Measurements from ENCODE around the gene YIPF4. TPM values are rescaled to one million over a fixed set of nuclear protein-coding genes. Genes with fewer than 3 reads are reported as not detected.
A peak's percentile ranks its signal among the peaks of the same experiment; 100 is the strongest.
"Not testable (repeated sequence)": the region's sequence is repeated elsewhere in the genome, so short reads cannot be mapped to it uniquely, and the experiment has no call there.

The YIPF4 gene
- total RNA-seq, 2 experiments from 2014 or later = 32.1 to 40.5 TPM

DNA sequence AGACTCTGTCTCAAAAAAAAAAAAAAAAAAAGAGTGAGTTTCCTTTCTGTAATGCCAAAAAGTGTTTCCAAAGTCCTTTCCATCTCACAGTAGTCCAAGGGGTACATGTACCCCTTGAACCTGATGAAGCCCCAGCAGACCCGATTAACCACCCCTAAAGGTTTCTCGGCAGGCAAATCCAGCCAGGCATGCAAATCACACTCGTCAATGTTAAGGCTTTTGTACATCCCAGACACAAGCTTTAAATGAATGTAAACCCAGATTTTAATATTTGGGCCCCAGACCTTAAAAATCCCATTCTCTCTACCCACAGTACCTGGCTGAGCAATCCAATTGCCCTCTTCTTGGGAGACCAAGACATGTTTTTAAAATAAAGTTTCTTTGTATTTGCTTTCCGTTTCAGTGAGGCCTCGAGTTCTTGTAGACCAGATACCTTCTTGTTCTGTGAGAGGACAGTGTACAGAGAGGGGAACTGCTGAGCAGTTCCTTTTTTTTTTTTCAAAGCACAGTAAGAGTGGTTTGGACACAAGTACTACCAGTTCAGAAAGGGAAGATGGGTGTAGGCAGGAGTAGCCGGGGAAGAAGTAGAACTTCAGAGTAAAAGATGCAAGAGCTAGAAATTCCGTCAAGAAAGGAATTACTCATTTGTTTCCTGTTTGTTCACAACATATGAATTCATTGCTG lies 13.1 kb upstream of the YIPF4 start, which contains the start of gene NLRC4:
TSS of gene NLRC4 (minus strand) at position 465 of the 684 bp plus-strand sequence. CDS start 8,111 bp downstream, outside the sequence.
- intact Hi-C loops (cut with micrococcal nuclease) = no loop called here
- ChIA-PET CTCF (no interaction called here), POLR2A (no interaction called here)
- Mint-ChIP-seq H3K9me3 (no peaks in the 10 kb centered on the region), H3K4me3 (no peak within 1 kb of the TSS), H3K36me3 (ENCODE audit: low read depth) (no peaks in the 10 kb centered on the region), H3K27me3 (peaks cover 4% of the 10 kb centered on the region), H3K27ac (peak within 1 kb of the TSS; percentile 57), H3K4me1 (ENCODE audit: low read depth) (peaks cover 2% of the 10 kb centered on the region)
- TF ChIP-seq, protein P1, sequence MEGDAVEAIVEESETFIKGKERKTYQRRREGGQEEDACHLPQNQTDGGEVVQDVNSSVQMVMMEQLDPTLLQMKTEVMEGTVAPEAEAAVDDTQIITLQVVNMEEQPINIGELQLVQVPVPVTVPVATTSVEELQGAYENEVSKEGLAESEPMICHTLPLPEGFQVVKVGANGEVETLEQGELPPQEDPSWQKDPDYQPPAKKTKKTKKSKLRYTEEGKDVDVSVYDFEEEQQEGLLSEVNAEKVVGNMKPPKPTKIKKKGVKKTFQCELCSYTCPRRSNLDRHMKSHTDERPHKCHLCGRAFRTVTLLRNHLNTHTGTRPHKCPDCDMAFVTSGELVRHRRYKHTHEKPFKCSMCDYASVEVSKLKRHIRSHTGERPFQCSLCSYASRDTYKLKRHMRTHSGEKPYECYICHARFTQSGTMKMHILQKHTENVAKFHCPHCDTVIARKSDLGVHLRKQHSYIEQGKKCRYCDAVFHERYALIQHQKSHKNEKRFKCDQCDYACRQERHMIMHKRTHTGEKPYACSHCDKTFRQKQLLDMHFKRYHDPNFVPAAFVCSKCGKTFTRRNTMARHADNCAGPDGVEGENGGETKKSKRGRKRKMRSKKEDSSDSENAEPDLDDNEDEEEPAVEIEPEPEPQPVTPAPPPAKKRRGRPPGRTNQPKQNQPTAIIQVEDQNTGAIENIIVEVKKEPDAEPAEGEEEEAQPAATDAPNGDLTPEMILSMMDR (IDR thresholded peaks at IDR 0.05) = no peak
- ATAC-seq = peak; percentile 24
- DNase-seq = no peak

- Mint-ChIP-seq H3K27ac (no peak overlapping the region), H3K4me3 (no peak overlapping the region), H3K36me3 (ENCODE audit: low read depth) (no peaks in the 10 kb centered on the region), H3K4me1 (ENCODE audit: low read depth) (no peaks in the 10 kb centered on the region), H3K9me3 (no peaks in the 10 kb centered on the region), H3K27me3 (peaks cover 2% of the 10 kb centered on the region)
- ChIA-PET POLR2A (no interaction called here), CTCF (no interaction called here)
- no peak for DNase-seq
- TF ChIP-seq, protein P1 (IDR thresholded peaks at IDR 0.05) = no peak
- intact Hi-C loops (cut with micrococcal nuclease) = no loop called here
- ATAC-seq = no peak
Measured at GRCh38 chr2:32271063-32271462, 6.6 kb upstream of the YIPF4 start.

DNA sequence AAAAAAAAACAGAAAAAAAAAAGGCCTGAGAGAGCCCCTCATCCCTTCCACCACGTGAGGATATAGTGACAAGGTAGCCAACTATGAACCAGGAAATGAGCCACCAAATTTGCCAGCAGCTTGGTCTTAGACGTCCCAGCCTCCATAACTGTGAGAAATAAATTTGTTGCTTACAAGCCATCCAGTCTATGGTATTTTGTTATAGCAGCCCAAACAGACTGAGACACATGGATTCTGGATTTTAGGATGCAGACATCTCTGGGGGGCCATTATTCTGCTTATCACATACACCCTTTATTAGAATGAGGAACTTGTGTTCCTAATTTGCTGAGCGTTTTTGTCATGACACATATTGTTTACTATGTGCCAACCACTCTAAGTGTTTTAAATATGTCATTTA lies 5.4 kb upstream of the YIPF4 start:
- ATAC-seq = no peak
- TF ChIP-seq, protein P1 (IDR thresholded peaks at IDR 0.05) = no peak
- no peak overlapping the region for H3K4me3 Mint-ChIP-seq
- POLR2A ChIA-PET = no interaction called here
- H3K27ac Mint-ChIP-seq = no peak overlapping the region
- DNase-seq = no peak
- no peaks in the 10 kb centered on the region for H3K9me3 Mint-ChIP-seq
- CTCF ChIA-PET = no interaction called here
- peaks cover 5% of the 10 kb centered on the region for H3K4me1 Mint-ChIP-seq (ENCODE audit: low read depth)
- peaks cover 2% of the 10 kb centered on the region for H3K27me3 Mint-ChIP-seq
- intact Hi-C loops (cut with micrococcal nuclease) = no loop called here
- H3K36me3 Mint-ChIP-seq (ENCODE audit: low read depth) = no peaks in the 10 kb centered on the region

- ChIA-PET CTCF (no interaction called here), POLR2A (no interaction called here)
- Mint-ChIP-seq H3K9me3 (no peaks in the 10 kb centered on the region), H3K27ac (no peak overlapping the region), H3K4me3 (no peak overlapping the region), H3K4me1 (ENCODE audit: low read depth) (peaks cover 12% of the 10 kb centered on the region), H3K36me3 (ENCODE audit: low read depth) (peaks cover 1% of the 10 kb centered on the region), H3K27me3 (no peaks in the 10 kb centered on the region)
- TF ChIP-seq, protein P1 (IDR thresholded peaks at IDR 0.05) = no peak
- DNase-seq (no peak), ATAC-seq (no peak)
- intact Hi-C loops (cut with micrococcal nuclease) = no loop called here
Measured at GRCh38 chr2:32274289-32274688, 3.4 kb upstream of the YIPF4 start.

DNA sequence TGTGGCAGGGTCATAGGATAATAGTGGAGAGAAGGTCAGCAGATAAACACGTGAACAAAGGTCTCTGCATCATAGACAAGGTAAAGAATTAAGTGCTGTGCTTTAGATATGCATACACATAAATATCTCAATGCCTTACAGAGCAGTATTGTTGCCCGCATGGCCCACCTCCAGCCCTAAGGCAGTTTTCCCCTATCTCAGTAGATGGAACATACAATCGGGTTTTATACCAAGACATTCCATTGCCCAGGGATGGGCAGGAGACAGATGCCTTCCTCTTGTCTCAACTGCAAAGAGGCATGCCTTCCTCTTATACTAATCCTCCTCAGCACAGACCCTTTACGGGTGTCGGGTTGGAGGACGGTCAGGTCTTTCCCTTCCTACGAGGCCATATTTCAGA lies 1.9 kb upstream of the YIPF4 start:
- ATAC-seq; H3K9me3 Mint-ChIP-seq; POLR2A ChIA-PET; H3K27me3 Mint-ChIP-seq; H3K27ac Mint-ChIP-seq; intact Hi-C loops (cut with micrococcal nuclease); DNase-seq; H3K36me3 Mint-ChIP-seq (ENCODE audit: low read depth); H3K4me3 Mint-ChIP-seq; CTCF ChIA-PET: not testable (repeated sequence)
- peaks cover 19% of the 10 kb centered on the region for H3K4me1 Mint-ChIP-seq (ENCODE audit: low read depth)

Measured in activated CD8-positive, alpha-beta T cell treated with anti-CD3 and anti-CD28 coated beads for 36 hours (primary cell).